ENCODE results near the gene INHBA. TPM values are rescaled to one million over a fixed set of nuclear protein-coding genes. Genes with fewer than 3 reads are reported as not detected.

INHBA gene
- total RNA-seq, 4 donors from 2014 or later: 5.4 to 19.7 (median 10.6) TPM

DNA sequence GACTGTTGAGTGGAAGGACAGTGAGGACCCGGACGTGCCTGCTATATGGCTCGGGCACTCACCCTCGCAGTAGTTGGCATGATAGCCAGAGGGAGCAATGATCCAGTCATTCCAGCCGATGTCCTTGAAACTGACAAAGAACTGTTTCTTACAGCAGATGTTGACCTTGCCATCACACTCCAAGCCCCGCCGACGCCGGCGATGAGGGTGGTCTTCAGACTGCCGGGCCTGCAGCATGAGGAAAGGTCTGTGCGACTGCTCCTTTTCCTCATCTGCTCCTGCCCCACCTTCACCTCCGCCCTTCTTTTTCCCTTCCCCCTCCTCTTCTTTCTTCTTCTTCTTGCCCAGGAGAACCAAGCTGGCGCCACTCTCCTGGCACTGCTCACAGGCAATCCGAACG, 13.1 kb downstream of the INHBA start:
- Histone ChIP-seq H3K4me3 (no peak overlapping the region), H3K27ac (no peak overlapping the region), H3K4me1 (peaks cover 0 to 9% (median 0%) of the 10 kb centered on the region in 4 donors), H3K27me3 (no peaks in the 10 kb centered on the region), H3K36me3 (peaks cover 0 to 12% (median 0%) of the 10 kb centered on the region in 3 donors), H3K9me3 (no peaks in the 10 kb centered on the region)
- no peak for TF ChIP-seq POLR2A (IDR thresholded peaks at IDR 0.05)
- no peak for TF ChIP-seq CTCF (IDR thresholded peaks at IDR 0.05)
- no peak for TF ChIP-seq EP300 (IDR thresholded peaks at IDR 0.05)
- DNase-seq (ENCODE audit: low spot score in 2 of 2): no peak
- WGBS, 2 donors: 82 to 84% methylated on average over 16 of the region's 16 CpGs

GRCh38 chr7:41688906-41689305, 14.0 kb downstream of the INHBA start:
- TF ChIP-seq CTCF (IDR thresholded peaks at IDR 0.05) (no peak), EP300 (IDR thresholded peaks at IDR 0.05) (no peak), POLR2A (IDR thresholded peaks at IDR 0.05) (no peak)
- Histone ChIP-seq H3K4me3 (no peak overlapping the region), H3K27me3 (no peaks in the 10 kb centered on the region), H3K4me1 (peaks cover 0 to 7% (median 0%) of the 10 kb centered on the region in 4 donors), H3K36me3 (peaks cover 0 to 12% (median 0%) of the 10 kb centered on the region in 3 donors), H3K9me3 (no peaks in the 10 kb centered on the region), H3K27ac (no peak overlapping the region)
- 80 to 92% methylated on average over 2 of the region's 2 CpGs for WGBS, 2 donors
- DNase-seq (ENCODE audit: low spot score in 2 of 2): no peak

- TF ChIP-seq CTCF (IDR thresholded peaks at IDR 0.05) (no peak), EP300 (IDR thresholded peaks at IDR 0.05) (no peak), POLR2A (IDR thresholded peaks at IDR 0.05) (no peak)
- no peak overlapping the region for H3K27ac ChIP-seq
- 83 to 85% methylated on average over 2 of the region's 2 CpGs for WGBS, 2 donors
- H3K4me1 ChIP-seq: peaks cover 0 to 2% (median 0%) of the 10 kb centered on the region in 4 donors
- no peaks in the 10 kb centered on the region for H3K27me3 ChIP-seq
- no peak for DNase-seq (ENCODE audit: low spot score in 2 of 2)
- H3K9me3 ChIP-seq: no peaks in the 10 kb centered on the region
- H3K36me3 ChIP-seq: peaks cover 0 to 12% (median 0%) of the 10 kb centered on the region in 3 donors
- H3K4me3 ChIP-seq: no peak overlapping the region
These were observed 14.8 kb downstream of the INHBA start for GRCh38 chr7:41688012-41688625.

DNA sequence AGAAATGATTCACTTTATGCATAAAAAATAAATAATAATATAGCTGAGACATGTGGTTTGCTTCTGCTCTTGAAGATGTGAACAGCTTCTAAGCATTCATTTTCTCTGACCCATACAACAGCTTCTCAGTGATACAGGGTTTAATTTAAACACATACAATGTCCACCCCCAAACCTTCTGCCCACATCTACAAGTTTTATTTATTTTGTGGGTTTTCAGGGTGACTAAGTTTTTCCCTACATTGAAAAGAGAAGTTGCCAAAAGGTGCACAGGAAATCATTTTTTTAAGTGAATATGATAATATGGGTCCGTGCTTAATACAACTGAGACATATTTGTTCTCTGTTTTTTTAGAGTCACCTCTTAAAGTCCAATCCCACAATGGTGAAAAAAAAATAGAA, 17.2 kb downstream of the INHBA start:
- no peaks in the 10 kb centered on the region for H3K27me3 ChIP-seq
- H3K36me3 ChIP-seq: peaks cover 0 to 12% (median 0%) of the 10 kb centered on the region in 3 donors
- H3K27ac ChIP-seq: no peak overlapping the region
- H3K4me1 ChIP-seq: no peaks in the 10 kb centered on the region
- 56 to 69% methylated on average over 1 of the region's 1 CpG for WGBS, 2 donors
- H3K4me3 ChIP-seq: no peak overlapping the region
- no peak for DNase-seq (ENCODE audit: low spot score in 2 of 2)
- no peaks in the 10 kb centered on the region for H3K9me3 ChIP-seq
- TF ChIP-seq EP300 (IDR thresholded peaks at IDR 0.05): no peak
- TF ChIP-seq POLR2A (IDR thresholded peaks at IDR 0.05): no peak
- TF ChIP-seq CTCF (IDR thresholded peaks at IDR 0.05): no peak

DNA sequence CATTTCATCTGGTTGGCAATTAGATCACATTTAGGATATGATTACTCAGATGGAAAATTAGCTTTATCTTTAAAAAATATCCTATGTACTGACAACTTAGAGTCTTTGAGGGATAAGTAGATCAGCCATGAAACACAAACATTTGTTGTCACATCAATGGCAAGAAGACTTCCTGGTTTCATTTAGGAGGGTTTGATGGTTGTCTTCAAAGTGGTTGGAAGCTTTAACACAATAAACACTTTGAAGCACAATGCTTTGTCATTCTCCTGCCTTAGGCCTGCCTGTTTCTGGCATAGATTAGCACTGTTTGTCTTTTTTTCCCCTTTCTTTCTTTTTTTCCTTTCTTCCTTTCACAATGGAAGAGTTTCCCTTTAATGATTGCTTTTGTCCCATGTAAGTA, 20.5 kb downstream of the INHBA start:
- no peak overlapping the region for H3K27ac ChIP-seq
- H3K27me3 ChIP-seq: no peaks in the 10 kb centered on the region
- no peak overlapping the region for H3K4me3 ChIP-seq
- no peak for TF ChIP-seq CTCF (IDR thresholded peaks at IDR 0.05)
- no peak for TF ChIP-seq POLR2A (IDR thresholded peaks at IDR 0.05)
- no peak for TF ChIP-seq EP300 (IDR thresholded peaks at IDR 0.05)
- no peaks in the 10 kb centered on the region for H3K9me3 ChIP-seq
- H3K4me1 ChIP-seq: no peaks in the 10 kb centered on the region
- H3K36me3 ChIP-seq: no peaks in the 10 kb centered on the region
- DNase-seq (ENCODE audit: low spot score in 2 of 2): no peak

Data from tibial nerve (tissue), 4 donors.